ENCODE results near the gene BEND5.

BEND5 gene

DNA sequence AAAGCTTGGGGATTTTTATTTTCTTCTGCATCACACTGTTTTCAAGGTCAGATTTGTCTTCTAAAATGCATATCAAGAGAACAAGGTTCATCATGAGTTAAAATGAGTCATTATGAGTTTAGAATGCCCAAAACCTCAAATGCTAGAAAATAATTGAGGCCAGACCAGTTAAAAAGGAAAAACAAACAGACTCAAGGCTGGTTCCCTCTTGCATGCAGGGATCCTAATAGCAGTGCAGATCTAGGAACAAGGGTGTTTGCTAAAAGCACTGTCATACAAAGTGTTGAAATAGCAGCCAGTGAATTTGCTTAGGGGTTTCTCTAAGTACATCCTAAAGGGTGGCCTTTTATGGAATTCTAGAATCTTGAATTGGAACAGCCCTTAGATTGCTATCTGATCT, 15.3 kb downstream of the BEND5 start:
- no peak for DNase-seq

DNA sequence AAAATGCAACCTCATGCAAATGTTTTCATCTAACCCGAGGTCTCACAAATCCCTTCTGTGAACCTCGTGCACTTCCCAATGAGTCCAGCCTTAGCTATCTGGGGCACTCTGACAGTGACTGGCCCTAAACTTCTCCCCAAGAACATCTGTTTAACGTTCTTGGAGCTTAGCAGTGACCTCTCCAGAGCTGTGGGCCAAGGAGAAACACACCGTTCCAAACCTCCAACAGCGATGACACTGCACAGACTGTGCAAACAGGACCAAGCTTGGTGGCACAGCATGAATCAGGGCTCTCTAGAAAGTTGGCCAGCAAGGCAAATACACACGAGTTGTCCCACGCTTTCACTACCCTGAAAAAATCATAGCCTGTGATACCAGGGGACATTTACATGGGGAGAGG, 15.8 kb downstream of the BEND5 start:
- no peak for DNase-seq

DNA sequence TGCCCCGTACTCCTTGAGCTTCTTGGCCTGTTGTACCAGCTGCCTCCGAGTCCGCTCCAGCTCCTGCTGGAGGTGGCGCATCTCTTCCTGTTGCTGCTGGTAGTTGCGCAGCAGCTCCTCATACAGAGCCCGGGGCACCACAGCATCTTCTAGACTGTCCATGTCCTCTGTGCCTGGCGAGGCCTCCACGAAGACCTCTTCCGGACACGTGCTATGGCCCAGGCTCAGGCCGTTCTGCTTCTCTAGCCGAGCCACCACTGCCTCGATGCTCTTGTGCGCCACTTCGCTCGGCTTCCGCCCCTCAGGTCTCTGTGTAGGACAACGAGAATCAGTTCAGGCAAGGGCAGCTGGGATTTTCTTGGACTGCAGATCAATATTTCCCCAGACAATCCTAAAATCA, 17.7 kb downstream of the BEND5 start:
- DNase-seq, result no peak

GRCh38 chr1:48757363-48757762, 19.3 kb downstream of the BEND5 start:
- DNase-seq, result no peak

DNA sequence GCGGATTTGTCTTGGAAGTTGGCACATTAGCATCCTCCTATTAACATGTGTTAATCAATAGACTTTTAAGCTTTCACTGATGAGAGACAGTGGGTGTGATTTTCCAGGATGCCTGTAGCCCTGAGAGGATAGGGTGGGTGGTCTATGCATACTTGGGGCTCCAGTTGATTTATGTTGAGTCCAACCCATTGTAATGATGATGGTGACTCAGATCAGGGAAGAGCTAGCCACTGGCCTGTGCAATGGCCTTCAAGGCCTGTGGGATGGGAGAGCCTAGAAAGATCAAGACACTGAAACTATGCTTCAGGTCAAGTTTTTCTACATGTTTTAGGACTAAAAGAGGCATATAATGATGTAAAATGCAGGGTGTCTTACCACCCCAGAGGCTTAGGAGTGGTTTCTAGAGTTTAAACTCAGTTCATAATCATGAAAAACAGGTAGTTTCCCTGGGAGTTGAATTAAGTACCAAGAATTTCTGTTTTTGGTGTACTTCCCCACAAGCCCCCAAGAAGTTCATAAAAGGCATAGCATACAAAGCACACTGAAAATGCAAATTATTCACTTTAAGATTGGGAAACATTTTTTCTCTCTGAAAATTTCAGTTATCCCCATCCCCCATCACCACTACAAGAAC, 19.9 kb downstream of the BEND5 start:
- no peak for DNase-seq

DNA sequence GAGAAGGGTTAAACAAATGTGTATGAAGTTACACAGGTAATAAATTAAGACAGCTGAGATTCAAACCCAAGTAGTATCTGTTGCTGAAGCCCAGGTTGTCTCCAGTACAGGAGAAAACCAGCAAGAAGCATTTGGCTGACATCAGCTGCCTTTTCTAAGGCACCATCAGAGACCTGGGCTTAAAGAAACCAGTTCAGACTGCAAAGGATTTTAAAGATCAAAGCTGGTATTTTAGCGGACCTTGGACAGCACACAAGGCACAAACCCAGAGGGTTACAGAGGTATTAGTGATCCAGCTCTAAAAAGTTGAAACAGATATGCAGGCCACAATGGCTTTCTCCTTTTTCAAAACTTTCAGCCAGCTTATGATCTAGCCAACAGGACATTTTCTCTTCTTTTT, 23.4 kb downstream of the BEND5 start:
- DNase-seq, result no peak

GRCh38 chr1:48750109-48750508, 26.6 kb downstream of the BEND5 start:
- peak; percentile 37 for DNase-seq

- no peak for DNase-seq
Observed at GRCh38 chr1:48749068-48749467, 27.6 kb downstream of the BEND5 start.

DNA sequence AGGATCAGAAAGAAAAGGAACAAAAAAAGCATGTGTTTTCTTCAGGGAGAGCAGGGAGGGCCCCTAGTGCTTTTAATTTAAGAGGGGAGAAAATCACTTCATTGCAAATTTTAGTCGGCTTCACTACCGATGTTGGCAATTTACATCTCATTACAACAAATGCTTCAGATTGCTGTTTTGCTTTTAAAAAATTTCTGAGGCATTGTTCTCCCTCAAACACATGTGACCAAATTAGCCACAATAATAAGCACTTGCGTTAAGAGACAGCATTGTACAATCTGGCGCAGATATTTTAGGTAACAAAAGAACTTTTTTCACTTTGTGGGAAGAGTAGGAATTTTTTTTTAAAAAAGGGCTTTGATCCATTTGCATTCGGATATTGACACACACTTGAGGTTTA, 29.8 kb downstream of the BEND5 start:
- no peak for DNase-seq

- DNase-seq, result no peak
Observed at GRCh38 chr1:48744032-48744431, 32.7 kb downstream of the BEND5 start.

GRCh38 chr1:48743480-48743879, 33.2 kb downstream of the BEND5 start:
- no peak for DNase-seq

- no peak for DNase-seq
Observed at GRCh38 chr1:48741380-48741779, 35.3 kb downstream of the BEND5 start.

GRCh38 chr1:48740621-48741020, 36.1 kb downstream of the BEND5 start:
- no peak for DNase-seq

GRCh38 chr1:48739091-48739490, 37.6 kb downstream of the BEND5 start:
- DNase-seq, result no peak

DNA sequence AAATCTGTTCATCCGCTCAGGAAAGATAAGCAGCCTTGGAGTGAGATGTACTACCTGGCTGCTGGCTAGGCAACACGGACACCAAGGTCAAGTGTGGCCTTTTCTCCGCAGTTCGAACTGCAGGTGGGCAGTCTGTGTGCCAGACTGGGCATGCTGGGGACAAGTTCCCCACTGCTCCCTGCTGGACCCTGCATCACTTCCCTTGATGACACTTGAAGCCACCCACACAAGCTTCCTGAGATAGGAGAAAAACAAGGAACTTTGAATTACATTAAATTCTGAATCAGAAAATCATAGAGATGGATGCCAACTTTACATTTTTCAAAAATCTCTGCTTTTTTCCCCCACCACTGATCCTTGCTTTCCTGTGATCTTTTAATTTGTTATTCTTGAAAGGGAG, 38.3 kb downstream of the BEND5 start:
- DNase-seq, result peak; percentile 22

- DNase-seq, result no peak
Observed at GRCh38 chr1:48735796-48736195, 40.9 kb downstream of the BEND5 start.

DNA sequence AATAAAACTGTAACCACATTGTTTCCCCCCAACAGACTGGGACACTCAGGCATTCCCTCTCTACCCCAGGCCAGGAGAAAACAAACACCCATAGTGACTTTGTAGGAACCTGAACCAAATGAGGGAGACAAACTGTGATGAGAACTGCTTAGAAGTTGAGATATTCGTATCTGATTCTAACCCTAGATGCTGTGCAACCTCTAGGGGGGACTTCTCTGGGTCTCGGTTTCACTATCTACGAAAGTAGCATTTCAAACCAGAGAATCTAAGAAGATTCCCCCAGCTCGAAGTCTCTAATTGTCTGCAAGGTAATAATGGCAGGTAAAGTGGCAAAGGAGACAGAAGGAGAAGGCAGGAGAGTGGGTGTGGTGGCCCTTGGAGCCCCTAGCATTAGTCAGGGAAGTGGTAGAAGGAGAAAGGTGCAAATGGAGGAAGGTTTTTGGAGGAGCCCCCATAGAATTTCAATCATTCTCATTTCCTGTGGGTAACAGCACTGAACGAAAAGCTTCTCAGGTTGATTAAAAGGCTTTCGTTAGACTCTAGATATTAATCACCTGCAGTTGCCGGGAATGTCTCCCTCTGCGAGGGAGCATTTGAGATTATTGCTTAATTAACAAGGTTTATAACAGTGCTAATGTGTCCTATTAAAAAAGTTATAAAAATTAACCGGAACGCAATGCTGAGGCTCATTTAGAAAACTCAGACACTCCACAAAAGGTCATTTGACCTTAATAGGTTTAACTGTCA, 46.4 kb downstream of the BEND5 start:
- no peak for DNase-seq

DNA sequence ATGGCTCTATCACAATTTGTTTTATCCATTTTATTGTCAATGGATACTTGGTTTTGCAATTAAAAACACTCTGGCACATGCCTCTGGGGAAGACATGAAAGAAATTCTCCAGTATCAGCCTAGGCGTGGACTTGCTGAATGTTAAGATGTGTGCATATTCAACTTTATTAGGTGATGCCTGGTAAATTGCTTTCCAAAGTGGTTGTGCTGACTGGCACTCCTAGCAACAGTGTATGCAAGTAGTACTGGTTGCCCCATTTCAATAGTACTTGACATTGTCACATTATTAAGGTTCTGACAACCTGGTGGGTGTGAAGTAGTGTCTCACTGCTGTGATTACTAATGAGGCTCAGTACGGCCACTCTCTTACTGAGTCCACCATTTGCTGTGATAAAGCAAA, 48.1 kb downstream of the BEND5 start:
- no peak for DNase-seq

DNA sequence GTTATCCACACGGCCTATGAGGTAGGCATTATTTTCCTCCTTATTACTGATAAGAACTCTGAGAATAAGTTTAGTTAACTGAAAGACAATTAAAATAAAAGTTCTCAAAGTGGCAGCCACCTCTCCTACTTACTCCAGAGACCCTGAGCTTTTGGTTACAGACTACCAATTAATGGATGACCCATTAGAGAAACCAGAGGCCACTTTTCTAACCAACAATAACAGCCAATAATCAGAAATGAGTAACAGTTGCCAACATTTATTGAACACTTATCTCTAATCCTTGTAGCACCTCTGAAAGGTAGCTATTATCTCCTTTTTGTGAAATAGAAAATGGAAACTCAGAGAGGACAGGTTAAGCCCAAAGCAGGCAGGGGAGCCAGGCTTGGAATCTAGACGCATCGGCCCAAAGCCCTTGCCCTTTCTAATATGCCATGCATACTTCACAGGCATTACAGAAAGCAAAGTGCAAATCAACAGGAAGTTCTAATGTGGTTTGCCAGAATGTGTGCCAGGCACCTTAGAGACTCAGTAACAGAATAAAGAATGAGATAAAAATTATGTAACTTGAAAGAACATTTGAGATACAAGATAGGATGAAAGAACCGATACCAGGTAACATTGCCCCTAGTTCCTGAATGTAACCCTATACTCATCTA, 50.0 kb downstream of the BEND5 start:
- DNase-seq, result no peak

DNA sequence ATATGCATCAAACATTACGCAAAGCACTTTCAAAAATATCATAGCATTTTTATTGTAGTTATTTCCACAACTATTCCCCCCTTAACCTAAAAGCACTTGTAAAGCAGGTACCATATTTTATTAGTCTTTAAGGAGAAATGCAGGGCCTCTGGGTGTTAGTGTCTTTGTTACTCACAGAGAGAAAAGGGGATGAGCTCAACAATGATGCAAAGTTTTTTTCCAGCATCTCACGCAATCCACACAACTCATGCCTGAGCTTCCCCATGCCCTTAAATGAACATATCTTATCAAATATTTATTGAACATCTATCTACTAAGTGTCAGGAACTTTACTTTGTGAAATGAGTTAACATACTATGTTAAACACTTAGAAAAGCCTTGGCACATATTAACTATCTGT, 50.6 kb downstream of the BEND5 start:
- no peak for DNase-seq

DNA sequence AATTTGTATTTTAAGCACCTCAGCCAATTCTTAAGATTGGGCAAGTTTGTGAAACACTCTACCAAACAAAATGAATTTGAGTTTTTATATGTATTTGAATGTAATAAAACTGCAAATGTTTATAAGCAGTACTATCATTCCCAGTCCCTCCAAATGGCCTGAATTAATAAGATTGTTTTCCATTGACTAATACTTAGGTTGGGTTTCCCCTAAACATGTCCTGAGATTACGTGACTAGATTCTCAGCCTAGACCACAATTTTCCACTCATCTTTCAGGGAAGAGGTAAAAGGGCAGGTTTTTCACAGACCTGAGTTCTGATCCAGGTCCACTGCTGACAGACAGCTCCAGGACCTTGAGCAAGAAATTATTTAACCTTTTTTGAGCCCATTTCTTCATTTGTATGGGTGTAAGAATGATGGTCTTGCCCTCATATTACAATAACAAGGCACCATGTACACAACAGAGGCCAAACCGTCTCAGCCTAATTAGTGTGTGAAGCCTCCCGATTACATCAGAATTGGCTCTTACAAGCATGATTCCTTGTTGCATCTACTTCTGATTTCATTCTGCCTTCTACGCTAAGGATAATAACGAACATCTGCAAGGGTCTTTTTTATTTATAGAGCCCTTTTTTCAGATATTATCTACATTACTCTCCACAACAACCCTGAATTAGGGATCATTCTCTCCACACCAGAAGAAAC, 51.2 kb downstream of the BEND5 start:
- no peak for DNase-seq

DNA sequence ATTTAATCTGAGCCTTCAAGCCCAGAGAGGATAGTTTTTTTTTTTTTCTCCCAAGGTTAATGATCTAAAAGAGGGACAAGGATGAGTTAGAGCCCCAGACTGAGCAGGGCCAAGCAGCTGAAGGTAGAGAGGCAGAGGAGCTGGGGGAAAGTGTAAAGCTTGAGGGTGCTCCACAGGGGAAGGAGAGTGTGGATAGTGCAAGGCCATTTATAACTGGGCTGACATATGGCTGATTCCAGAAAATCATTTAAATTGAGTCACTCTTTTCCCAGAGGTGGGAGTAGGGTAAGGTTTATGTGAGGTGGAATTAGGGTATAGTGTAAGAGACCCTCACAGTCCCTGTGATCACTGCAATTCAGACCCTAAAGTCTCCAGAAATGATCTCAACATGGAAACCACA, 55.8 kb downstream of the BEND5 start:
- no peak for DNase-seq

- DNase-seq, result no peak
Observed at GRCh38 chr1:48718705-48719104, 58.0 kb downstream of the BEND5 start.

GRCh38 chr1:48718116-48718630, 58.5 kb downstream of the BEND5 start:
- DNase-seq, result no peak

Measured in inflammatory macrophage treated with lipopolysaccharide for 4 hours (primary cell).